SK-N-SH treated with all-trans-retinoic acid at 6 μM for 48 hours (cell line): Measurements from ENCODE around the gene LRP3.

Experiments used
- PATZ1 ChIP-seq: fragments of 250-450 bp; sonication (Bioruptor Pico); IDR thresholded peaks from 2 replicates; pipeline ENCODE4 v1.8.0; 2020; ENCODE audit warnings: mild to moderate bottlenecking, moderate library complexity, borderline replicate concordance
- TCF4 ChIP-seq: fragments of 250-450 bp; sonication (Bioruptor Pico); IDR thresholded peaks from 2 replicates; pipeline ENCODE4 v1.8.0; 2021; ENCODE audit warnings: mild to moderate bottlenecking, moderate library complexity, borderline replicate concordance
- ZC3H10 ChIP-seq: fragments of 250-450 bp; sonication (Bioruptor Pico); IDR thresholded peaks from 2 replicates; pipeline ENCODE4 v1.5.1; 2021; ENCODE audit warnings: mild to moderate bottlenecking, moderate library complexity
- ZNF70 ChIP-seq: fragments of 450-650 bp; formaldehyde crosslinking; IDR thresholded peaks from 2 replicates; pipeline ENCODE4 v1.5.0; 2020; ENCODE audit warnings: mild to moderate bottlenecking, moderate library complexity

DNA sequence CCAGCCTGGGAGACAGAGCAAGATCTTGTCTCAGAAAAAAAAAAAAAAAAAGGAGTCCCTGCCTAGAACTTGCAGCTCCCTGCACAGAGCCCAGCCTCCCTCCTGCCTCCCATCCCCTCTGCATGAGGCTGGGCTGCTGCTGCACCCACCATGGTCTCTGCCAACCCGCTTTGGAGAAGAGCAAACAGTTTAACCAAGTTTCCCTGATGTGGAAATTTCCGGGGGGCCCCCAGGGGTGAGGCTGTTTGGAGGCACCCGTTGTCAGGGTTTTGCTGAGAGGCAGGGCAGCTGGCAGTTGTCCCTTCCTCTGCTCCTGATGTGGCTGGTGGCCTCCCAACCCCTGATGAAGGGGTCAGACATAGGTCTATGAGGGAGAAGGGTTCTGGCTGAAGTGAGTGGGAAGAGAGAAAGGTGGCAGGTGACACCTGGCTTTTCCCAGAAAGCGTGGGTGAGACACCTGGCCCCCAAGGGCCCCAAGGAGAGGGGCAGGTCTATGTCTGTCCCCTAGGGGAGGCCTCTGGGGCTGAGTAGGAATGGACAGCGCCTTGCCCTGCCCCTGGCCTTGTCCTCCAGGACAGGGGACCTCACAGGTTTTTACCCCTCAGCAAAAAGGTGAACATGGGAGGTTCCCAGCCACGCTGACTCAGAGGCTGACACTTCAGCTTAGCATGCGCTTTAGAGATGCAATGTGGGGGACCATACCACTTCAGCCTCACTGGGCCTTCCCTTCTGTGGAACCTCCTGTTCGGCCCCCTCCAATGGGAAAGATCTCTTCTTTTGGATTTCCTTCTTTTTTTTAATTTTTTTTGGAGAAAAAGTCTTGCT is 5.5 kb downstream of the LRP3 start:
- TF ChIP-seq ZNF70 (CRISPR knock-in tag) (no peak), ZC3H10 (no peak), TCF4 (CRISPR knock-in tag) (no peak), PATZ1 (no peak)
